ENCODE data around the gene NCBP2. TPM values are rescaled to one million over a fixed set of nuclear protein-coding genes. Genes with fewer than 3 reads are reported as not detected.

NCBP2 gene
- total RNA-seq, 4 donors from 2014 or later = 18.8 to 32.9 (median 27.0) TPM

DNA sequence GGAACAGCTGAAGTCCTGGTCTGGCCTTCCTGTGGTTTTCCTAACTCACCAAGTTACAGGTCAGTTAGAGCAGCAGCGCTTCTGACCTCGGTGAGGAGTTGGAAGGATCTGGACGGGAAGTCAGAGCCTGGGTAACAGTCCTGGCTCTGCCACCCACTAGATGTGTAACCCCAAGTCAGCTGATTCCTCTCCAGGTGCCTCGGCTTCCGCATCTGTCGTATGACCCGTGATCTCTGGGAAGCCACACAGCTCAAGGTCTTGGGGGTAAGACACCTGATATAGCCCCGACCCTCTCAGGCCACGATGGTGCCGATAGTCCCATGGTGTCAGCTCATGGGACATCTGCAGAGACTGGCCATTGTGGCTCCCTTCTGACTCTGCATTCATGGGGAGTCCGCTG, 34.6 kb upstream of the NCBP2 start:
- intact Hi-C loops (cut with DNase I; ENCODE audit: low total_unique reads) = no loop called here
- no peak for TF ChIP-seq POLR2A (IDR thresholded peaks at IDR 0.05)
- TF ChIP-seq, protein P1, sequence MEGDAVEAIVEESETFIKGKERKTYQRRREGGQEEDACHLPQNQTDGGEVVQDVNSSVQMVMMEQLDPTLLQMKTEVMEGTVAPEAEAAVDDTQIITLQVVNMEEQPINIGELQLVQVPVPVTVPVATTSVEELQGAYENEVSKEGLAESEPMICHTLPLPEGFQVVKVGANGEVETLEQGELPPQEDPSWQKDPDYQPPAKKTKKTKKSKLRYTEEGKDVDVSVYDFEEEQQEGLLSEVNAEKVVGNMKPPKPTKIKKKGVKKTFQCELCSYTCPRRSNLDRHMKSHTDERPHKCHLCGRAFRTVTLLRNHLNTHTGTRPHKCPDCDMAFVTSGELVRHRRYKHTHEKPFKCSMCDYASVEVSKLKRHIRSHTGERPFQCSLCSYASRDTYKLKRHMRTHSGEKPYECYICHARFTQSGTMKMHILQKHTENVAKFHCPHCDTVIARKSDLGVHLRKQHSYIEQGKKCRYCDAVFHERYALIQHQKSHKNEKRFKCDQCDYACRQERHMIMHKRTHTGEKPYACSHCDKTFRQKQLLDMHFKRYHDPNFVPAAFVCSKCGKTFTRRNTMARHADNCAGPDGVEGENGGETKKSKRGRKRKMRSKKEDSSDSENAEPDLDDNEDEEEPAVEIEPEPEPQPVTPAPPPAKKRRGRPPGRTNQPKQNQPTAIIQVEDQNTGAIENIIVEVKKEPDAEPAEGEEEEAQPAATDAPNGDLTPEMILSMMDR (IDR thresholded peaks at IDR 0.05) = no peak
- H3K4me3 ChIP-seq (ENCODE audit: low read depth, poor library complexity, severe bottlenecking) = no peak overlapping the region
- 82 to 87% methylated on average over 11 of the region's 11 CpGs for WGBS, 2 donors
- DNase-seq (ENCODE audit: low spot score in 2 of 2) = peak in 1 of 2 donors; percentile 68

DNA sequence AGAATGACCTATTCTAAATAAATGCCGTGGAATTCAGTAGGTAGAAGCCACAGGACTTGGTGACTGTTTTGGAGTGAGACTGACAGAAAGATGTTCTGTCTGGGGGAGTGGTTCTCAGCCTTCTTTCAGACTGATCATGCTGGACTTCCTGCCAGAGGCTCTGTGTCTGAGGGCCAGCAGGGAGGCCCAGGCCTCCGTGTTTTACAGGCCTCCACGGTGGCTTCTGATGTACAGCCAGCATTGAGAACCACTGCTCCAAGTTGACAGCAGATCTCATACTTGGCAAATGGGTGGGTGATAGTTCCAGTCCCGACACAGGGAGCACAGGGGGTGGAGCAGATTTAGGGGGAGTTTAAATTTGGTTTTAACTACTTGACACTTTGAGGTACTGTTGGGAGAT, 33.0 kb upstream of the NCBP2 start:
- 58 to 70% methylated on average over 4 of the region's 4 CpGs for WGBS, 2 donors
- TF ChIP-seq, protein P1 (IDR thresholded peaks at IDR 0.05) = no peak
- TF ChIP-seq POLR2A (IDR thresholded peaks at IDR 0.05) = no peak
- intact Hi-C loops (cut with DNase I; ENCODE audit: low total_unique reads) = no loop called here

DNA sequence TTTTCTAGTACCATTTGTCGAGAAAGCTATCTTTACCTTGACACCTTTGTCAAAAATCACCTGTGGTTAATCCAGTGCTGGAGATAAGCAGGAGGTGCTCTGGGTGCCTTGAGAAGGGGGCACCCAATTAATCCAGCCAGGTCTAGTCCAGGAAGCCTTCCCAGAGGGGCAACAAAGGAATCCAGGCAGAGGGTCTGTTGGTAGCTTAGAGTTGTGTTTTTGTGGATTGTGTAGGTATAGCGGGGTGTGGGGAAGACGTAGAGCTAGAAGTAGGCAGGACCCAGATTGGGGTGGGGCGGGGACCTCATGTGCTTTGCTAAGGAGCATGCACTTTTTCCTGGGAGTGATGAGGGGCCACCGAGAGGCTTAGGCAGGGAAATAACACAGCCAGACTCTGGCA, 32.3 kb upstream of the NCBP2 start:
- no peak overlapping the region for H3K4me3 ChIP-seq (ENCODE audit: low read depth, poor library complexity, severe bottlenecking)
- TF ChIP-seq POLR2A (IDR thresholded peaks at IDR 0.05) = no peak
- TF ChIP-seq, protein P1 (IDR thresholded peaks at IDR 0.05) = no peak
- intact Hi-C loops (cut with DNase I; ENCODE audit: low total_unique reads) = no loop called here
- peak in 1 of 2 donors; percentile 81 for DNase-seq (ENCODE audit: low spot score in 2 of 2)
- WGBS, 2 donors = 82 to 91% methylated on average over 5 of the region's 5 CpGs

More for the DNA sequence above, 33.0 kb upstream of the NCBP2 start:
- no peak overlapping the region for H3K4me3 ChIP-seq (ENCODE audit: low read depth, poor library complexity, severe bottlenecking)
- peak in 1 of 2 donors; percentile 37 for DNase-seq (ENCODE audit: low spot score in 2 of 2)

DNA sequence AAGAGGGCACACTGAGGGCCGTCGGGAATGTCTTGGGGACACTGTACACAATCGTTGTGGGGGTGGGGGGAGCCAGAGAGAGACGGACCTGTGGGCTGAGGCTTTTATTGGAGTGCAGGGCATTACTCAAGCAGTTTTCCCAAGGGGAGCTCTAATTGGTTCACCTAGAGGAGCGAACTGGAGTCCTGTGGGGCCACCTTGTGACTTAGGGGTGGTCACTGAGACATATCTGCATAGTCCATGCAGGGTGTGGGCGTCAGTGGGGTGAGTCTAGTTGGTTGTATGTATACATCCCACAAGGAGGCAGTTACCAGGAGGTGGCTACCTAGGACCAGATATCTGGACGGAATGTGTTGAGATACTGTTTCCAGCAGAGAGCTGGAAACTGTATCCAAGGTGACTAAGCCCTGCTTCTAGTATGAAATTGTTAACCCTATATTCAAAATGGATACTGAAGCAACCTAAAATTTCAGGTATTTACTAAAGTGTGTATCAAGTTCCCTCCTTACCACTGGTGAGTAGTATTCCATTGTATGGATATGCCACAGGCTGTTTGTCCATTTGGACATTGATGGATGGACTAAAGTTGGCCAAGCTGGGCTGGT, 28.9 kb upstream of the NCBP2 start:
- 85% methylated on average over 7 of the region's 7 CpGs for WGBS, 2 donors
- intact Hi-C loops (cut with DNase I; ENCODE audit: low total_unique reads) = no loop called here
- no peak overlapping the region for H3K4me3 ChIP-seq (ENCODE audit: low read depth, poor library complexity, severe bottlenecking)
- DNase-seq (ENCODE audit: low spot score in 2 of 2) = peak in 1 of 2 donors; percentile 58
- TF ChIP-seq, protein P1 (IDR thresholded peaks at IDR 0.05) = no peak
- TF ChIP-seq POLR2A (IDR thresholded peaks at IDR 0.05) = no peak

DNA sequence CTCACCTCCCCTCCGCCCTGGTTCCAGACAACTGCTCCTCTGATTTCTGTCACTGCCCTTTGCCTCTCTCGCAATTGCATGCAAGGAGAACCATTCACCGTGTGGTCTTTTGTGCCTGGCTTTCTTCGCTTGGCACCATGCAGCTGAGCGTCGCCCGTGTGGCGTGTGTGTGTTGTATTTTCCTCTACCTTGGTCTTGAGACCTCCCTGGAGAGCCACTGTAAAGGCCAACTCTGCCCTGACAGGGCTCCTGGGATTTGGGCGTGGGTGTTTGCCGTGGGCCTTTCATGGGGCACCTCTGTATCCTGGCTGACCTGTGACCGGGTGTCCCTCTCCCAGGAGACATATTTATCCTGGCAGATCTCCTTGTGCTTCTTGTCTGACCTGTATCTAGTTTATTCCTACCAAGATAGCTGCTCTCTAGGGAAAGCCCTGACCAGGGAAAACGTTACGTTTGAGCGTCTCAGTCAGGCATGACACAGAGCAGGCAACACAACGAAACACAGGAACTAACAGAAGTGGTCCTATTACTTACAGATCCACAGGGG, 28.3 kb upstream of the NCBP2 start:
- DNase-seq (ENCODE audit: low spot score in 2 of 2) = peak in 1 of 2 donors; percentile 57
- 89 to 90% methylated on average over 15 of the region's 15 CpGs for WGBS, 2 donors
- TF ChIP-seq POLR2A (IDR thresholded peaks at IDR 0.05) = no peak
- TF ChIP-seq, protein P1 (IDR thresholded peaks at IDR 0.05) = no peak

More for the DNA sequence above, 28.3 kb upstream of the NCBP2 start:
- intact Hi-C loops (cut with DNase I; ENCODE audit: low total_unique reads) = no loop called here
- H3K4me3 ChIP-seq (ENCODE audit: low read depth, poor library complexity, severe bottlenecking) = no peak overlapping the region
